GM18505 (cell line): ENCODE data around the gene IP6K3.

Experiments
- ATAC-seq: cut with Tn5 transposase; IDR thresholded peaks from one replicate; pipeline ENCODE4 v1.9.1; 2021; ENCODE audit not compliant: unreplicated experiment
- POLR2A ChIP-seq: IDR thresholded peaks from 4 replicates; pipeline ENCODE4 v1.6.1; 2011; ENCODE audit warnings: borderline replicate concordance; ENCODE audit not compliant: insufficient read depth, insufficient read length; ENCODE audit errors: extremely low read depth

Gene IP6K3

GRCh38 chr6:33678233-33678931 is 68.3 kb downstream of the IP6K3 start:
- TF ChIP-seq POLR2A, result no peak
- ATAC-seq, result no peak

- TF ChIP-seq POLR2A, result no peak
- ATAC-seq, result no peak
These were observed 69.0 kb downstream of the IP6K3 start for GRCh38 chr6:33677689-33678088.

- TF ChIP-seq POLR2A, result no peak
- ATAC-seq, result no peak
These were observed 69.5 kb downstream of the IP6K3 start for GRCh38 chr6:33677143-33677660.

GRCh38 chr6:33676416-33677142 is 70.1 kb downstream of the IP6K3 start:
- no peak for TF ChIP-seq POLR2A
- ATAC-seq, result no peak

- no peak for ATAC-seq
- TF ChIP-seq POLR2A, result no peak
These were observed 70.7 kb downstream of the IP6K3 start for GRCh38 chr6:33675968-33676367.

GRCh38 chr6:33673851-33674250 is 72.9 kb downstream of the IP6K3 start:
- ATAC-seq, result no peak
- no peak for TF ChIP-seq POLR2A

GRCh38 chr6:33672808-33673207 is 73.9 kb downstream of the IP6K3 start:
- ATAC-seq, result no peak
- TF ChIP-seq POLR2A, result no peak

- no peak for TF ChIP-seq POLR2A
- no peak for ATAC-seq
These were observed 75.0 kb downstream of the IP6K3 start for GRCh38 chr6:33671744-33672072.
